Type B pancreatic cell (in vitro differentiated cells): Measurements from ENCODE around the gene ZNF646. TPM values are rescaled to one million over a fixed set of nuclear protein-coding genes. Genes with fewer than 3 reads are reported as not detected.

Source experiments
- DNase-seq: peaks from one replicate; pipeline ENCODE4 v3.0.0; 2021; ENCODE audit warnings: mixed read lengths; ENCODE audit not compliant: unreplicated experiment; ENCODE audit errors: extremely low spot score
- H3K27ac Mint-ChIP-seq: 2 replicates; pipeline ENCODE4 v1.8.0; 2021; ENCODE audit warnings: mild to moderate bottlenecking, mixed read lengths
- H3K27me3 Mint-ChIP-seq: 2 replicates; pipeline ENCODE4 v1.8.0; 2021; ENCODE audit warnings: mixed read lengths
- H3K36me3 Mint-ChIP-seq: 2 replicates; pipeline ENCODE4 v1.8.0; 2021; ENCODE audit warnings: mixed read lengths
- H3K4me1 Mint-ChIP-seq: one replicate; pipeline ENCODE4 v1.8.0; 2021; ENCODE audit warnings: mixed read lengths; ENCODE audit not compliant: unreplicated experiment
- H3K4me3 Mint-ChIP-seq: 2 replicates; pipeline ENCODE4 v1.8.0; 2021; ENCODE audit warnings: mild to moderate bottlenecking, mixed read lengths
- H3K9me3 Mint-ChIP-seq: 2 replicates; pipeline ENCODE4 v1.8.0; 2021; ENCODE audit warnings: mixed read lengths
- total RNA-seq: library from RNA; stranded (reverse); gene quantifications from 2 replicates; pipeline ENCODE4 v1.2.1, GENCODE V29; 2021; ENCODE audit warnings: low replicate concordance
- TF ChIP-seq, protein P1 (sequence below): fragments of 200-600 bp; sonication (generic); conservative IDR thresholded peaks from 2 replicates; pipeline ENCODE4 v1.5.0; 2021; ENCODE audit warnings: antibody characterized with exemption, mild to moderate bottlenecking

ZNF646 gene
- total RNA-seq, 1 donor from 2014 or later: 27.2 TPM

- Mint-ChIP-seq H3K27ac (peak overlapping the region; percentile 95), H3K9me3 (no peaks in the 10 kb centered on the region), H3K36me3 (peaks cover 4% of the 10 kb centered on the region), H3K4me1 (peaks cover 22% of the 10 kb centered on the region), H3K27me3 (peaks cover 6% of the 10 kb centered on the region), H3K4me3 (peak overlapping the region; percentile 83)
- no peak for DNase-seq
- TF ChIP-seq, protein P1, sequence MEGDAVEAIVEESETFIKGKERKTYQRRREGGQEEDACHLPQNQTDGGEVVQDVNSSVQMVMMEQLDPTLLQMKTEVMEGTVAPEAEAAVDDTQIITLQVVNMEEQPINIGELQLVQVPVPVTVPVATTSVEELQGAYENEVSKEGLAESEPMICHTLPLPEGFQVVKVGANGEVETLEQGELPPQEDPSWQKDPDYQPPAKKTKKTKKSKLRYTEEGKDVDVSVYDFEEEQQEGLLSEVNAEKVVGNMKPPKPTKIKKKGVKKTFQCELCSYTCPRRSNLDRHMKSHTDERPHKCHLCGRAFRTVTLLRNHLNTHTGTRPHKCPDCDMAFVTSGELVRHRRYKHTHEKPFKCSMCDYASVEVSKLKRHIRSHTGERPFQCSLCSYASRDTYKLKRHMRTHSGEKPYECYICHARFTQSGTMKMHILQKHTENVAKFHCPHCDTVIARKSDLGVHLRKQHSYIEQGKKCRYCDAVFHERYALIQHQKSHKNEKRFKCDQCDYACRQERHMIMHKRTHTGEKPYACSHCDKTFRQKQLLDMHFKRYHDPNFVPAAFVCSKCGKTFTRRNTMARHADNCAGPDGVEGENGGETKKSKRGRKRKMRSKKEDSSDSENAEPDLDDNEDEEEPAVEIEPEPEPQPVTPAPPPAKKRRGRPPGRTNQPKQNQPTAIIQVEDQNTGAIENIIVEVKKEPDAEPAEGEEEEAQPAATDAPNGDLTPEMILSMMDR: no peak
These were observed 58.2 kb downstream of the ZNF646 start for GRCh38 chr16:31132303-31132979.

DNA sequence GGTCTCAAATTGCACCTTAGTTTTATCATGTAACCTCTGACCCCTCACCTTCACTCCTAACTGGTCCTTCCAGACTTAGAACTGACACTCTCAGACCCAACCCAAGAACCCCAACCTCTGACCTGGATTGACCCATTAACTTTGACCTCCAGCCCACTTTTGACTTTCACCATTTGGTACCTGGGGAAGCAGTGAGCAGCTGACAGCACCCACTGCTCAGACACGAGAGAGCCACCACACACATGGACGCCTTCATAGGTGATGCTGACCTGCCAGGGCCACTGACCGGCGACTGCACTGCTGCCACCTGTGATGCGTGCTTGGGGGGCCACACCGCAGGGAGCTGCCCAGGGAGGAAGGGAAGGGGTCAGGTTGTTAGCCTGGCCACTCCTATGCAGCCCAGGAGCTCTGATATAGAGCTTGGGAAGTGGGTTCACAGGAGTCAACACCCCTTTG lies 58.9 kb downstream of the ZNF646 start:
- TF ChIP-seq, protein P1: no peak
- Mint-ChIP-seq H3K4me1 (peaks cover 22% of the 10 kb centered on the region), H3K27me3 (peaks cover 6% of the 10 kb centered on the region), H3K27ac (peak overlapping the region; percentile 95), H3K9me3 (no peaks in the 10 kb centered on the region), H3K36me3 (peaks cover 4% of the 10 kb centered on the region), H3K4me3 (peak overlapping the region; percentile 83)
- no peak for DNase-seq

Other genes with a start within 250 kb of the ZNF646 start
- gene BCL7C, start 180.3 kb upstream of the ZNF646 start, total RNA-seq: 26.3 and 35.0 TPM in 2 replicates
- 2.5 and 3.1 TPM in 2 replicates for gene CTF1, start 177.8 kb upstream of the ZNF646 start, total RNA-seq
- gene FBXL19, start 150.8 kb upstream of the ZNF646 start, total RNA-seq: 29.0 and 46.4 TPM in 2 replicates
- gene ORAI3, start 125.4 kb upstream of the ZNF646 start, total RNA-seq: 18.7 and 19.4 TPM in 2 replicates
- gene SETD1A, start 116.7 kb upstream of the ZNF646 start, total RNA-seq: 19.3 and 25.0 TPM in 2 replicates
- gene HSD3B7, start 89.2 kb upstream of the ZNF646 start, total RNA-seq: 5.8 and 6.9 TPM in 2 replicates
- 1.0 and 9.9 TPM in 2 replicates for gene STX1B, start 63.8 kb upstream of the ZNF646 start, total RNA-seq
- 35.3 and 38.5 TPM in 2 replicates for gene STX4, start 40.9 kb upstream of the ZNF646 start, total RNA-seq
- 10.5 and 13.4 TPM in 2 replicates for gene ZNF668, start 182 bp upstream of the ZNF646 start, total RNA-seq
- gene PRSS53, start 14.5 kb downstream of the ZNF646 start, total RNA-seq: 3.5 and 5.1 TPM in 2 replicates
- gene VKORC1, start 20.4 kb downstream of the ZNF646 start, total RNA-seq: 70.1 and 78.9 TPM in 2 replicates
- 38.5 and 44.5 TPM in 2 replicates for gene BCKDK, start 34.0 kb downstream of the ZNF646 start, total RNA-seq
- gene KAT8, start 43.2 kb downstream of the ZNF646 start, total RNA-seq: 54.4 and 70.3 TPM in 2 replicates
- gene PRSS8, start 61.3 kb downstream of the ZNF646 start, total RNA-seq: 84.7 and 205 TPM in 2 replicates
- 1.8 and 2.0 TPM in 2 replicates for gene PRSS36, start 75.6 kb downstream of the ZNF646 start, total RNA-seq
- 400 and 654 TPM in 2 replicates for gene FUS, start 105.7 kb downstream of the ZNF646 start, total RNA-seq
- 8.2 and 14.5 TPM in 2 replicates for gene PYCARD, start 128.3 kb downstream of the ZNF646 start, total RNA-seq
- gene TRIM72, start 139.7 kb downstream of the ZNF646 start, total RNA-seq: 0.02 TPM in 1 of 2 replicates, not detected in the other
- gene PYDC1, start 142.7 kb downstream of the ZNF646 start, total RNA-seq: not detected in 2 replicates
- 0.36 TPM in 1 of 2 replicates, not detected in the other for gene ITGAM, start 185.6 kb downstream of the ZNF646 start, total RNA-seq